PFSK-1 (cell line): Measurements from ENCODE around the gene NIPAL1. TPM values are rescaled to one million over a fixed set of nuclear protein-coding genes. Genes with fewer than 3 reads are reported as not detected.

Source experiments
- FOXP2 ChIP-seq: optimal IDR thresholded peaks from 2 replicates; pipeline ENCODE3; 2011; ENCODE audit warnings: borderline replicate concordance, control low read depth, inconsistent platforms; ENCODE audit not compliant: insufficient read depth; ENCODE audit errors: extremely low read length, extremely low read depth
- POLR2AphosphoS5 ChIP-seq: IDR thresholded peaks from 2 replicates; pipeline ENCODE4 v1.6.1; 2012; ENCODE audit warnings: low read depth, mild to moderate bottlenecking, control low read depth, low read length, moderate library complexity
- SIN3A ChIP-seq: IDR thresholded peaks from 2 replicates; pipeline ENCODE4 v1.6.1; 2012; ENCODE audit warnings: mild to moderate bottlenecking, low read length, moderate library complexity, borderline replicate concordance; ENCODE audit not compliant: insufficient read depth
- TAF1 ChIP-seq: IDR thresholded peaks from 2 replicates; pipeline ENCODE4 v1.6.1; 2012; ENCODE audit warnings: low read length, control low read depth, borderline replicate concordance; ENCODE audit not compliant: insufficient read depth
- polyA plus RNA-seq: library from polyadenylated mRNA; unstranded; fragments of >200 nt; gene quantifications from one replicate; pipeline ENCODE4 v1.2.1, GENCODE V29; 2012; ENCODE audit warnings: low read depth, missing spikeins; ENCODE audit not compliant: insufficient read length
- TF ChIP-seq, protein P1 (sequence below), 2 experiments: IDR thresholded peaks; 2 replicates each; pipeline versions ENCODE4 v1.6.1 to v1.8.0; 2011 to 2012; ENCODE audit warnings: low read depth in 2 of 2, low read length in 2 of 2, control low read depth in 1 of 2, inconsistent platforms in 1 of 2, mild to moderate bottlenecking in 1 of 2, moderate library complexity in 1 of 2; ENCODE audit not compliant: insufficient read depth in 1 of 2

Gene NIPAL1
- not detected for polyA plus RNA-seq

DNA sequence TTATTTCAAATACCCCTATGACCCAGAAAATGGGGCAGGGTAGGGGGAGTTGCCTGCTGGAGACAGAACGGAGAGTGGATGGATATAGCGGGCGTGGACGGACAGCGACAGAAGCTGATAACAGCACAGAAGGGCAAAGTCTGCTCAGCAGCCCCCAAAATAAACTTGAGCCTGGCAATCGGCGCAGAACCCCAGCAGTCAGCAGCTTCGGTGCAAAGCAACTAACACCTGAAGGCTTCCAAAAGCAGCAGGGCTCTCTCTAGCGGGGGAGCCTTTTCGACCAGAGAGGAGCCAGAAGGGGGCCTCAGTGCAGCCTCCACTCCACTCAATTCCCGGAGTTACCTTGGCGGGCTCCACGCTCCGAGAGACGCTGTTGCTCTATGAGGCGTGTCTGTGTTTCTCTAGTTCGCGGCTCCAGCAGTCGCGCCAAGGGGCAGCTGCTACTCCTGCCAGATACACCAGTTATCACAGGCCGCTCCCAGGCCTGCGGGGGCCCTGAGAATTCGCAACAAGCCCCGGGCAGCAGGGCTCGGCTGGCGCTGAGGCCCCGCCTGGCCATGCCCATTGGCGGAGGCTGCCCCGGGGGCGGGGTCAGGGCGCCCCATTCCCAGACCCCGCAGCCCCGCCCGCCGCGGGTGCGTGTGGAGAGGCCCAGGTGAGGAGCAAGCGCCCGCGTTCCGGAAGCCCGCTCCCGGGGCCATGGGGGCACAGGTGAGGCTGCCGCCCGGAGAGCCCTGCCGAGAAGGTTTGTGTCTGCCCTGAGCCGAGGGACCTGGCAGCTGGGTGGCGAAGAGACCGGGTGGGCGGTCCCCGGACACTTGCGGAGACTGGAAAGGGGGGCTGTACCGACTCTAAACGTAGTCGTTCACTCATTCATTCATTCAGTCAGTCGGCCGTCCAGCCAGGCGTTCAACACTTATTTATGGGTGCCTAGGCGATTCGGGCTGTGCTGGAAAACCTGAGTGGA, at the start of gene NIPAL1, which contains the start of gene CNGA1:
Gene NIPAL1 (plus strand): TSS at position 632 of the 967 bp plus-strand sequence. CDS start 68 bp downstream, at position 700.
Gene CNGA1 (minus strand): TSS at position 541 of the 967 bp plus-strand sequence. CDS start 63,992 bp downstream, outside the sequence.
- TF ChIP-seq FOXP2 = no peak

DNA sequence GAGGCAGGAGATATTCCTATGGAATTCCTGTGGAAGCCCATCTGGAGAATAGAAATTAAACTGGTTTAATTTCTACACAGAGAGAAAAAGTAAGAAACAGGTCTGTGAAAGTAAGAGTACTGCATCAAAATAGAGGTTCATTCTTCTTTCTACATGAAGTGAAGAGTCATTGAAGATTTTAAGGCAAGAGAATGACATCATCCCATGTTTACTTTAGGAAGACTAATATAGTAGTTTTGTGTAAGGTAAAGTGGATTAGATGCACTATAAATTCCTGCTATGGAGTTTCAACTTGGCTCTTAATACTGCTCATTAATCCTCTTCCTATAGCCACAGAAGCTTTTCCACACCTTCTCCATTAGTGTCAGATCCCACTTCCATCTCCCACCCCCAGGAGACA, 47.7 kb upstream of the NIPAL1 start:
- TF ChIP-seq, protein P1, sequence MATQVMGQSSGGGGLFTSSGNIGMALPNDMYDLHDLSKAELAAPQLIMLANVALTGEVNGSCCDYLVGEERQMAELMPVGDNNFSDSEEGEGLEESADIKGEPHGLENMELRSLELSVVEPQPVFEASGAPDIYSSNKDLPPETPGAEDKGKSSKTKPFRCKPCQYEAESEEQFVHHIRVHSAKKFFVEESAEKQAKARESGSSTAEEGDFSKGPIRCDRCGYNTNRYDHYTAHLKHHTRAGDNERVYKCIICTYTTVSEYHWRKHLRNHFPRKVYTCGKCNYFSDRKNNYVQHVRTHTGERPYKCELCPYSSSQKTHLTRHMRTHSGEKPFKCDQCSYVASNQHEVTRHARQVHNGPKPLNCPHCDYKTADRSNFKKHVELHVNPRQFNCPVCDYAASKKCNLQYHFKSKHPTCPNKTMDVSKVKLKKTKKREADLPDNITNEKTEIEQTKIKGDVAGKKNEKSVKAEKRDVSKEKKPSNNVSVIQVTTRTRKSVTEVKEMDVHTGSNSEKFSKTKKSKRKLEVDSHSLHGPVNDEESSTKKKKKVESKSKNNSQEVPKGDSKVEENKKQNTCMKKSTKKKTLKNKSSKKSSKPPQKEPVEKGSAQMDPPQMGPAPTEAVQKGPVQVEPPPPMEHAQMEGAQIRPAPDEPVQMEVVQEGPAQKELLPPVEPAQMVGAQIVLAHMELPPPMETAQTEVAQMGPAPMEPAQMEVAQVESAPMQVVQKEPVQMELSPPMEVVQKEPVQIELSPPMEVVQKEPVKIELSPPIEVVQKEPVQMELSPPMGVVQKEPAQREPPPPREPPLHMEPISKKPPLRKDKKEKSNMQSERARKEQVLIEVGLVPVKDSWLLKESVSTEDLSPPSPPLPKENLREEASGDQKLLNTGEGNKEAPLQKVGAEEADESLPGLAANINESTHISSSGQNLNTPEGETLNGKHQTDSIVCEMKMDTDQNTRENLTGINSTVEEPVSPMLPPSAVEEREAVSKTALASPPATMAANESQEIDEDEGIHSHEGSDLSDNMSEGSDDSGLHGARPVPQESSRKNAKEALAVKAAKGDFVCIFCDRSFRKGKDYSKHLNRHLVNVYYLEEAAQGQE (IDR thresholded peaks at IDR 0.05; ENCODE audit: insufficient read depth in 1 of 2, low read depth in 2 of 2, low read length in 2 of 2) = no peak
- TF ChIP-seq TAF1 (no peak), FOXP2 (no peak), SIN3A (no peak), POLR2AphosphoS5 (no peak)

DNA sequence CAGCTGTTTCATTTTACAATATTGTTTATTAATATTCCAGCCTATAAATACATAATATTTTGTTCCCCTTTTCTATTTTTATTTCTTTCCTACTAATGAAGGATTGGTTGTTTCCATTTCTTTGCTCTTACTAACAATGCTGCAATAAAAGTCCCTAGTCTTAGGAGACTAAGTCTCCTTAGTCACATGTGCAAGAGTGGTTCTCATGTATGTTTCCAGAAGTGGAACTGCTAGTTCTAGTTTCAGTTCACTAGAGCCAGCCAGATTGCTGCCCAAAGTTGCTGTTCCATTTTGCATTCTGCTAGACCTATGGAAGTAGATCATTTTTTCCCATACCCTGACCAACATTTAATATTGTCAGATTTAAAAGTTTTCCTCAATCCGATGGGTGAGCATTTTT, 44.4 kb upstream of the NIPAL1 start:
- TF ChIP-seq POLR2AphosphoS5 (no peak), FOXP2 (no peak), TAF1 (no peak)
- TF ChIP-seq, protein P1 (IDR thresholded peaks at IDR 0.05; ENCODE audit: insufficient read depth in 1 of 2, low read depth in 2 of 2, low read length in 2 of 2) = no peak

DNA sequence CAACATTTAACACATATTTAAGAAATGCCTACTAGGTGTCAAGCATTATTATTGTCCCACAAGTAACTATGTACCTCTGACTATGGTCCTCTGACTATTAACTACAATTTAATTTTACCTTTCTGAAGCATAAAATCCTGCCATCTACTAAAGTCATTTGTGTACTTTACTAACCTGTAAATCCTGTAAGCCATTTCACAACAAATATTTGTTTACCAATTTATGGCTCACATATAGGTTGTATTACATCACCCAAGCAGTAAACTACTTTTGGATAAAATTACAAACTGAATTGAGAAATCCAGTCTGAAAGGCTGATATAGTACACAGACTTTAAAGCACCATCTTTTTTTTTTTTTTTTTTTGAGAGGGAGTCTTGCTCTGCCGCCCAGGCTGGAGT, 43.9 kb upstream of the NIPAL1 start:
- TF ChIP-seq FOXP2 (no peak), POLR2AphosphoS5 (no peak), SIN3A (no peak), TAF1 (no peak)
- TF ChIP-seq, protein P1 (IDR thresholded peaks at IDR 0.05; ENCODE audit: insufficient read depth in 1 of 2, low read depth in 2 of 2, low read length in 2 of 2) = no peak

DNA sequence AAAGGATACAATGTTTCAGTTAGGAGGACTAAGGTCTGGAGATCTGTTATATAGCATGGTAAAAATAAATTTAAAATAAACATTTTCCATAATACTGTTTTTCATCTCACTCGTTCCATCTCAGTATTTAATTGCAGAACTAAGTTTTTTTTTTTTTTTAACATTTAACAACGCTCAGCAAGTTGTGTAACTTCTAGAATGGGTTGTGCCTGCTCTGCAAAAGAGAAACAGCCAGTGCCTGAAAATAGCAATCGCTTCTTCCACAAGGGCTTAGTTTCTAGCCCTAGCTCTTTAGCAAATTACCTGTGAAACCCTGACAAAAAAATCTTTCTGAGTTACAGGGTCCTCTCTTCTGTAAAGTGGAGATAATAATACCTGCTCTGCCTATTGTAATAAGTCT, 42.0 kb upstream of the NIPAL1 start:
- TF ChIP-seq, protein P1 (IDR thresholded peaks at IDR 0.05; ENCODE audit: insufficient read depth in 1 of 2, low read depth in 2 of 2, low read length in 2 of 2) = no peak
- TF ChIP-seq SIN3A (no peak), FOXP2 (no peak), POLR2AphosphoS5 (no peak), TAF1 (no peak)
